T-helper 2 cell treated with Interferon-gamma antibody and Interleukin-4, amounts not matched to agents 5 μg/mL and 100 μg/mL, for 36 hours (primary cell): ENCODE results near the gene PTPRT.

Experiments
- DNase-seq: peaks from one replicate; pipeline ENCODE4 v3.0.0; 2021; ENCODE audit warnings: low spot score
- H3K27ac Mint-ChIP-seq: one replicate; pipeline ENCODE4 v1.8.0; 2021; ENCODE audit warnings: mild to moderate bottlenecking, mixed read lengths
- H3K27me3 Mint-ChIP-seq: one replicate; pipeline ENCODE4 v1.8.0; 2021; ENCODE audit warnings: low read depth, mixed read lengths
- H3K36me3 Mint-ChIP-seq: one replicate; pipeline ENCODE4 v1.8.0; 2021; ENCODE audit warnings: low read depth, mixed read lengths
- H3K4me1 Mint-ChIP-seq: one replicate; pipeline ENCODE4 v1.8.0; 2021; ENCODE audit warnings: low read depth, mixed read lengths
- H3K4me3 Mint-ChIP-seq: one replicate; pipeline ENCODE4 v1.8.0; 2022; ENCODE audit warnings: mild to moderate bottlenecking, moderate library complexity, mixed read lengths
- H3K9me3 Mint-ChIP-seq: one replicate; pipeline ENCODE4 v1.8.0; 2021; ENCODE audit warnings: mixed read lengths

The PTPRT gene

GRCh38 chr20:42447270-42447669 lies 742.4 kb downstream of the PTPRT start:
- Mint-ChIP-seq H3K9me3 (no peaks in the 10 kb centered on the region), H3K27me3 (no peaks in the 10 kb centered on the region), H3K27ac (no peak overlapping the region), H3K4me3 (no peak overlapping the region), H3K36me3 (no peaks in the 10 kb centered on the region), H3K4me1 (no peaks in the 10 kb centered on the region)
- DNase-seq = no peak

- Mint-ChIP-seq H3K4me3 (no peak overlapping the region), H3K4me1 (no peaks in the 10 kb centered on the region), H3K27me3 (no peaks in the 10 kb centered on the region), H3K27ac (no peak overlapping the region), H3K9me3 (no peaks in the 10 kb centered on the region), H3K36me3 (no peaks in the 10 kb centered on the region)
- no peak for DNase-seq
Measured at GRCh38 chr20:42444799-42445198, 744.9 kb downstream of the PTPRT start.

- no peak overlapping the region for H3K4me3 Mint-ChIP-seq
Measured at GRCh38 chr20:42443200-42443599, 746.5 kb downstream of the PTPRT start.

GRCh38 chr20:42442716-42443115 lies 747.0 kb downstream of the PTPRT start:
- Mint-ChIP-seq H3K27ac (no peak overlapping the region), H3K9me3 (no peaks in the 10 kb centered on the region)

More at GRCh38 chr20:42443200-42443599, 746.5 kb downstream of the PTPRT start:
- H3K36me3 Mint-ChIP-seq = no peaks in the 10 kb centered on the region
- no peak for DNase-seq
- H3K4me1 Mint-ChIP-seq = no peaks in the 10 kb centered on the region
- no peak overlapping the region for H3K27ac Mint-ChIP-seq
- no peaks in the 10 kb centered on the region for H3K27me3 Mint-ChIP-seq
- no peaks in the 10 kb centered on the region for H3K9me3 Mint-ChIP-seq

GRCh38 chr20:42441864-42442331 lies 747.8 kb downstream of the PTPRT start:
- Mint-ChIP-seq H3K27ac (no peak overlapping the region), H3K36me3 (no peaks in the 10 kb centered on the region), H3K4me1 (no peaks in the 10 kb centered on the region), H3K4me3 (no peak overlapping the region), H3K9me3 (no peaks in the 10 kb centered on the region), H3K27me3 (no peaks in the 10 kb centered on the region)
- DNase-seq = no peak

More at GRCh38 chr20:42442716-42443115, 747.0 kb downstream of the PTPRT start:
- Mint-ChIP-seq H3K36me3 (no peaks in the 10 kb centered on the region), H3K27me3 (no peaks in the 10 kb centered on the region), H3K4me1 (no peaks in the 10 kb centered on the region), H3K4me3 (no peak overlapping the region)
- DNase-seq = no peak

- Mint-ChIP-seq H3K27ac (no peak overlapping the region), H3K9me3 (no peaks in the 10 kb centered on the region), H3K36me3 (no peaks in the 10 kb centered on the region), H3K4me1 (no peaks in the 10 kb centered on the region), H3K4me3 (no peak overlapping the region), H3K27me3 (no peaks in the 10 kb centered on the region)
- no peak for DNase-seq
Measured at GRCh38 chr20:42441196-42441863, 748.4 kb downstream of the PTPRT start.

- H3K36me3 Mint-ChIP-seq = no peaks in the 10 kb centered on the region
- no peak for DNase-seq
- H3K27ac Mint-ChIP-seq = no peak overlapping the region
- H3K9me3 Mint-ChIP-seq = no peaks in the 10 kb centered on the region
- no peaks in the 10 kb centered on the region for H3K4me1 Mint-ChIP-seq
- H3K4me3 Mint-ChIP-seq = no peak overlapping the region
- no peaks in the 10 kb centered on the region for H3K27me3 Mint-ChIP-seq
Measured at GRCh38 chr20:42435230-42435629, 754.5 kb downstream of the PTPRT start.

- Mint-ChIP-seq H3K4me1 (no peaks in the 10 kb centered on the region), H3K36me3 (no peaks in the 10 kb centered on the region), H3K4me3 (no peak overlapping the region), H3K27ac (no peak overlapping the region), H3K9me3 (peaks cover 8% of the 10 kb centered on the region), H3K27me3 (no peaks in the 10 kb centered on the region)
- DNase-seq = no peak
Measured at GRCh38 chr20:42432496-42433334, 757.0 kb downstream of the PTPRT start.

GRCh38 chr20:42430598-42430997 lies 759.1 kb downstream of the PTPRT start:
- H3K27me3 Mint-ChIP-seq = no peaks in the 10 kb centered on the region
- no peaks in the 10 kb centered on the region for H3K36me3 Mint-ChIP-seq
- H3K4me3 Mint-ChIP-seq = no peak overlapping the region
- peaks cover 15% of the 10 kb centered on the region for H3K9me3 Mint-ChIP-seq
- no peak for DNase-seq
- no peak overlapping the region for H3K27ac Mint-ChIP-seq
- H3K4me1 Mint-ChIP-seq = no peaks in the 10 kb centered on the region

GRCh38 chr20:42429761-42430458 lies 759.8 kb downstream of the PTPRT start:
- peaks cover 18% of the 10 kb centered on the region for H3K9me3 Mint-ChIP-seq
- no peak overlapping the region for H3K4me3 Mint-ChIP-seq
- no peak for DNase-seq
- H3K27me3 Mint-ChIP-seq = no peaks in the 10 kb centered on the region
- no peaks in the 10 kb centered on the region for H3K4me1 Mint-ChIP-seq
- no peak overlapping the region for H3K27ac Mint-ChIP-seq
- no peaks in the 10 kb centered on the region for H3K36me3 Mint-ChIP-seq

GRCh38 chr20:42419814-42420532 lies 769.7 kb downstream of the PTPRT start:
- Mint-ChIP-seq H3K9me3 (peaks cover 13% of the 10 kb centered on the region), H3K27me3 (no peaks in the 10 kb centered on the region), H3K4me3 (no peak overlapping the region), H3K36me3 (no peaks in the 10 kb centered on the region), H3K27ac (no peak overlapping the region), H3K4me1 (no peaks in the 10 kb centered on the region)
- no peak for DNase-seq

GRCh38 chr20:42406826-42407225 lies 782.9 kb downstream of the PTPRT start:
- H3K9me3 Mint-ChIP-seq = no peaks in the 10 kb centered on the region
- H3K4me1 Mint-ChIP-seq = no peaks in the 10 kb centered on the region
- H3K4me3 Mint-ChIP-seq = no peak overlapping the region
- H3K36me3 Mint-ChIP-seq = no peaks in the 10 kb centered on the region
- no peak for DNase-seq
- no peak overlapping the region for H3K27ac Mint-ChIP-seq
- no peaks in the 10 kb centered on the region for H3K27me3 Mint-ChIP-seq

GRCh38 chr20:42402455-42402854 lies 787.3 kb downstream of the PTPRT start:
- no peak overlapping the region for H3K27ac Mint-ChIP-seq
- H3K4me3 Mint-ChIP-seq = no peak overlapping the region
- H3K4me1 Mint-ChIP-seq = no peaks in the 10 kb centered on the region
- no peaks in the 10 kb centered on the region for H3K36me3 Mint-ChIP-seq
- no peaks in the 10 kb centered on the region for H3K27me3 Mint-ChIP-seq
- DNase-seq = no peak
- H3K9me3 Mint-ChIP-seq = no peaks in the 10 kb centered on the region
